HepG2 (cell line): ENCODE results near the gene IL22RA1.

Experiments
- MIER3 ChIP-seq: IDR thresholded peaks from 2 replicates; pipeline ENCODE4 v1.6.1; 2016; ENCODE audit warnings: missing compliant biosample characterization, borderline replicate concordance
- ZBTB10 ChIP-seq: sonication (generic); formaldehyde crosslinking; IDR thresholded peaks from 2 replicates; pipeline ENCODE4 v1.4.0; 2020; ENCODE audit warnings: missing genetic modification reagents, borderline replicate concordance

DNA sequence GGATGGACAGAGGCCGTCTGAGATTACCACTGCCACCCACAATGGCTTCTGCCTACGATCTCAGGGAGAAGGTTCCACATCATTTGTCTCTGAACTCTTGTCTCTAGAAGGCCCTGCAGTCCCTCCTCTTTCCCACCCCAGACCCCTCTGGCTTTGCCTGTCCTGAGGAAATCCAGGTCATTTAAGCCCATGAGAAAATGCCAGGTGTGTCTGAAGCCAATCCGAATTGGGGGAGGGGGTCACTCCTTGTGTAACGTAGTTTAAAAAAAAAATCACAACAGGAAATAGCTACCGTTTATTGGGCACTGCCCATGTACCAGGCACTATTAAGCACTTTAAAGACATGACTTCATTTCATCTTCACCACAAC, 23.5 kb downstream of the IL22RA1 start:
- TF ChIP-seq ZBTB10 (no peak), MIER3 (CRISPR knock-in tag) (no peak)
